ENCODE results near the gene KCNQ5. TPM values are rescaled to one million over a fixed set of nuclear protein-coding genes. Genes with fewer than 3 reads are reported as not detected.

Gene KCNQ5
- total RNA-seq, 1 experiment from 2014 or later, result 2.0 TPM

GRCh38 chr6:72741083-72741482, 119.2 kb downstream of the KCNQ5 start:
- Mint-ChIP-seq H3K4me3 (no peak overlapping the region), H3K36me3 (no peaks in the 10 kb centered on the region), H3K9me3 (peaks cover 2% of the 10 kb centered on the region), H3K27me3 (ENCODE audit: low read depth) (no peaks in the 10 kb centered on the region), H3K4me1 (peaks cover 27% of the 10 kb centered on the region), H3K27ac (no peak overlapping the region)
- ChIA-PET POLR2A (no interaction called here), CTCF (no interaction called here)
- ATAC-seq (no peak), DNase-seq (ENCODE audit: low spot score) (no peak)
- no peak for TF ChIP-seq HMGXB4 (CRISPR knock-in tag; IDR thresholded peaks at IDR 0.05)
- no peak for TF ChIP-seq TEAD1 (CRISPR knock-in tag; IDR thresholded peaks at IDR 0.05)
- TF ChIP-seq TP53 (CRISPR knock-in tag; IDR thresholded peaks at IDR 0.05), result no peak
- no peak for TF ChIP-seq CREB1 (CRISPR knock-in tag; IDR thresholded peaks at IDR 0.05)
- no peak for TF ChIP-seq ATF3 (CRISPR knock-in tag; conservative IDR thresholded peaks at IDR 0.05)
- TF ChIP-seq E2F1 (CRISPR knock-in tag; IDR thresholded peaks at IDR 0.05), result no peak
- TF ChIP-seq ZNF263 (CRISPR knock-in tag; IDR thresholded peaks at IDR 0.05; ENCODE audit: low read depth), result no peak
- TF ChIP-seq FOXK1 (CRISPR knock-in tag; IDR thresholded peaks at IDR 0.05), result no peak
- TF ChIP-seq IRF1 (CRISPR knock-in tag; IDR thresholded peaks at IDR 0.05), result no peak
- TF ChIP-seq PREB (CRISPR knock-in tag; IDR thresholded peaks at IDR 0.05; ENCODE audit: borderline replicate concordance), result no peak

GRCh38 chr6:72742001-72742673, 120.3 kb downstream of the KCNQ5 start:
- Mint-ChIP-seq H3K9me3 (no peaks in the 10 kb centered on the region), H3K4me3 (no peak overlapping the region), H3K27me3 (ENCODE audit: low read depth) (no peaks in the 10 kb centered on the region), H3K4me1 (peaks cover 30% of the 10 kb centered on the region), H3K27ac (no peak overlapping the region), H3K36me3 (no peaks in the 10 kb centered on the region)
- DNase-seq (ENCODE audit: low spot score) (no peak), ATAC-seq (no peak)
- ChIA-PET CTCF (no interaction called here), POLR2A (no interaction called here)
- TF ChIP-seq ZNF232 (CRISPR knock-in tag; IDR thresholded peaks at IDR 0.05) (no peak), FOXK1 (CRISPR knock-in tag; IDR thresholded peaks at IDR 0.05) (no peak), GRHL2 (CRISPR knock-in tag; IDR thresholded peaks at IDR 0.05; ENCODE audit: insufficient replicate concordance, severe bottlenecking) (no peak), ZNF512 (CRISPR knock-in tag; IDR thresholded peaks at IDR 0.05; ENCODE audit: borderline replicate concordance) (no peak), SOX15 (CRISPR knock-in tag; IDR thresholded peaks at IDR 0.05) (no peak), ZNF138 (CRISPR knock-in tag; conservative IDR thresholded peaks at IDR 0.05) (no peak), NFE2L1 (CRISPR knock-in tag; IDR thresholded peaks at IDR 0.05) (no peak), GTF2I (CRISPR knock-in tag; conservative IDR thresholded peaks at IDR 0.05) (no peak), FOXP4 (CRISPR knock-in tag; IDR thresholded peaks at IDR 0.05) (no peak), ATF6 (CRISPR knock-in tag; IDR thresholded peaks at IDR 0.05) (no peak), ZMAT4 (CRISPR knock-in tag; IDR thresholded peaks at IDR 0.05) (no peak), TEAD1 (CRISPR knock-in tag; IDR thresholded peaks at IDR 0.05) (no peak), ELF4 (CRISPR knock-in tag; IDR thresholded peaks at IDR 0.05; ENCODE audit: low read depth) (no peak), HMGXB4 (CRISPR knock-in tag; IDR thresholded peaks at IDR 0.05) (no peak)

Data from WTC11 (cell line).